Thoracic aorta (tissue), 2 donors: ENCODE data around the gene TADA3. TPM values are rescaled to one million over a fixed set of nuclear protein-coding genes. Genes with fewer than 3 reads are reported as not detected.

Experiments
- ATAC-seq: fragments of 150-250 bp; one replicate; pipeline ENCODE4 v1.8.0; 2017; ENCODE audit warnings: low read depth; ENCODE audit not compliant: insufficient number of reproducible peaks, low FRiP score
- DNase-seq: peaks from one replicate; pipeline ENCODE4 v3.0.0-alpha.2; 2020; ENCODE audit warnings: low spot score
- H3K27ac ChIP-seq, 2 donors: fragments of 200-600 bp; sonication (generic); 1 replicate in 1 of 2; 2 replicates in 1 of 2; pipeline ENCODE4 v1.5.1; 2016; ENCODE audit warnings: mild to moderate bottlenecking in 2 of 2, moderate library complexity in 2 of 2
- H3K27me3 ChIP-seq: fragments of 200-600 bp; sonication (generic); replicated peaks from 2 replicates; pipeline ENCODE4 v1.6.0; 2016; ENCODE audit warnings: mild to moderate bottlenecking; ENCODE audit not compliant: insufficient read depth
- H3K36me3 ChIP-seq: fragments of 200-600 bp; sonication (generic); one replicate; pipeline ENCODE4 v1.5.1; 2016
- H3K4me1 ChIP-seq, 2 donors: fragments of 200-600 bp; sonication (generic); 1 replicate in 1 of 2; 2 replicates in 1 of 2; pipeline versions ENCODE4 v1.5.1 to v1.6.0; 2016; ENCODE audit warnings: low read depth in 2 of 2, mild to moderate bottlenecking in 1 of 2; ENCODE audit not compliant: control insufficient read depth in 1 of 2
- H3K4me3 ChIP-seq: fragments of 200-600 bp; sonication (generic); 2 replicates; pipeline ENCODE4 v1.5.1; 2016; ENCODE audit warnings: mild to moderate bottlenecking
- H3K9me3 ChIP-seq: fragments of 200-600 bp; sonication (generic); 2 replicates; pipeline ENCODE4 v1.5.1; 2016
- CTCF ChIP-seq: fragments of 200-600 bp; sonication (generic); IDR thresholded peaks from one replicate; pipeline ENCODE4 v1.5.1; 2019; ENCODE audit warnings: antibody characterized with exemption
- total RNA-seq, 2 donors: library from RNA; depleted of rRNA; stranded (reverse); fragments of >200 nt; gene quantifications; one replicate each; pipeline versions ENCODE4 v1.1.0 to v1.2.3, GENCODE V29; 2016

The TADA3 gene
- total RNA-seq, 2 donors from 2014 or later: 61.7 to 73.6 TPM

- TF ChIP-seq CTCF: no peak
- no peak for ATAC-seq
- H3K4me3 ChIP-seq: no peak overlapping the region
- no peaks in the 10 kb centered on the region for H3K27me3 ChIP-seq
- H3K4me1 ChIP-seq: peaks cover 0 to 20% of the 10 kb centered on the region in 2 donors
- DNase-seq: no peak
- no peaks in the 10 kb centered on the region for H3K9me3 ChIP-seq
- H3K27ac ChIP-seq: no peak overlapping the region
- H3K36me3 ChIP-seq: peaks cover 34% of the 10 kb centered on the region
Measured at GRCh38 chr3:9806688-9807589, 14.7 kb upstream of the TADA3 start.

- peaks cover 42% of the 10 kb centered on the region for H3K36me3 ChIP-seq
- no peak overlapping the region for H3K27ac ChIP-seq
- no peak for ATAC-seq
- no peaks in the 10 kb centered on the region for H3K27me3 ChIP-seq
- H3K4me3 ChIP-seq: no peak overlapping the region
- H3K9me3 ChIP-seq: no peaks in the 10 kb centered on the region
- TF ChIP-seq CTCF: no peak
- DNase-seq: no peak
- peaks cover 0 to 14% of the 10 kb centered on the region in 2 donors for H3K4me1 ChIP-seq
Measured at GRCh38 chr3:9806137-9806536, 13.9 kb upstream of the TADA3 start.

GRCh38 chr3:9804996-9805395 lies 12.7 kb upstream of the TADA3 start:
- Histone ChIP-seq H3K4me1 (peaks cover 0 to 7% of the 10 kb centered on the region in 2 donors), H3K27ac (no peak overlapping the region), H3K27me3 (no peaks in the 10 kb centered on the region), H3K36me3 (peaks cover 50% of the 10 kb centered on the region), H3K9me3 (no peaks in the 10 kb centered on the region), H3K4me3 (no peak overlapping the region)
- TF ChIP-seq CTCF: no peak
- DNase-seq: no peak
- ATAC-seq: no peak

- peaks cover 62% of the 10 kb centered on the region for H3K36me3 ChIP-seq
- no peak for DNase-seq
Measured at GRCh38 chr3:9803494-9803893, 11.2 kb upstream of the TADA3 start.

More at GRCh38 chr3:9803494-9803893, 11.2 kb upstream of the TADA3 start:
- Histone ChIP-seq H3K27me3 (no peaks in the 10 kb centered on the region), H3K27ac (no peak overlapping the region), H3K4me3 (no peak overlapping the region), H3K4me1 (no peaks in the 10 kb centered on the region), H3K9me3 (no peaks in the 10 kb centered on the region)
- ATAC-seq: no peak
- no peak for TF ChIP-seq CTCF
